ENCODE results near the gene HPSE2.

HPSE2 gene

DNA sequence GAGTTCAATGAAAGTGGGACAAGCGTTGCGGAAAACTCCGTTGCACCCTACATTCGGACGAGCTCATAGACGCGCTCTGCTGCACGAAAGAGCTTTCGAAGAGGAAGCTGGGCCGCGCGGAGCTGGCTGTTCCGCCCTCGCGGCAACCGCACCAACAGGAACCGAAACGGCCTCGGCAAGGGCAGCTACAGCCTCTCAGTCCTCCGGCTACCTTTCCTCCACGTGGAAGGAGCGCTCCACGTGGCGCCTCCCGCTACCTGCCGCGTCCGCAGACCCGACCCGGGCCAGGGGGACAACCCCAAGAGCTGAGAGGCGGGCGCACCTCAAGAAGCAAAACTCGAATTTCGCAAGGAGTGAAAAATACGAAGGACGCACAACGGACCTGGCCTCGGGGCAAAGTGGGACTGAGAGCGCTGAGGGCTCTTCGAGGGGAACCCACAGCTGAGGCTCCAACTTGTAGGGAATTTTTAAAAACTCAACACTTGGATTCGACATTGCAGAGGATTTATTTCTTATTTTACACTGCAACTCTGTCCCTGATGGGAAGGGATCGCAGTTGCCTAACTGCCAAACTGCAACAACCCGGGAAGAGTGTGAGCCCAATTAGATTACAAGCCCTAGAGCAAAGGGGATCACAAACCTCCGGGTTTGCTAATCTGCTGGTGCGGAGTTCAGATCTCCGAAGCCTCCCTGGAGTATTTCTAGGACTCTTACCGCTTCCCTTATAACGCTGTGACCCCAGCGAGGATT is 1.4 kb downstream of the HPSE2 start:
- no peaks in the 10 kb centered on the region for H3K36me3 ChIP-seq (ENCODE audit: control insufficient read depth, insufficient read depth, low read length)
- no peak overlapping the region for H3K27ac ChIP-seq (ENCODE audit: low read depth, low read length, severe bottlenecking)
- WGBS, 2 experiments (ENCODE audit: insufficient coverage in 2 of 2): 1% methylated on average over 41 to 44 of the region's 49 CpGs
- peaks cover 25% of the 10 kb centered on the region for H3K4me1 ChIP-seq (ENCODE audit: control insufficient read depth, insufficient read depth, low read length, poor library complexity, severe bottlenecking)
- peak overlapping the region; percentile 35 for H3K4me3 ChIP-seq (ENCODE audit: extremely low read depth, insufficient read depth, low read length, poor library complexity, severe bottlenecking)
- H3K9me3 ChIP-seq (ENCODE audit: control insufficient read depth, low read length): no peaks in the 10 kb centered on the region

DNA sequence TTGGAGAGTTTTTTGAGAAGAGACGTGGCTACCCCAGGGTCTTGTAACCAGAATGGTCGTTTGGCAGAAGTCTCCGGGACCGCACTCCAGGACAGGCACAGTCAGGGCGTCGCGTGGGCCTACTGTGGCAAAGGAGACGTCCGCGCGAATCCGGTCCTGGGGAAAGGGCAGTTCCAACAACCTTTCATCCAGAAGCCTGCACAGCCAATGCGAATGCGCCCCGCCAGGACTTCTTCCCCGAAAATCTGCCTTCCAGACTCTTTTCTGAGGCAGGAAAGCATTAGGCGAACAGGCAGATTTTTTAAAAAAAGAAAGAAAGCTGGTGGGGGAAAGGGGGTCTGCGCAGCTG is 2.0 kb downstream of the HPSE2 start:
- 1 to 4% methylated on average over 13 to 17 of the region's 18 CpGs for WGBS, 2 experiments (ENCODE audit: insufficient coverage in 2 of 2)
- no peaks in the 10 kb centered on the region for H3K36me3 ChIP-seq (ENCODE audit: control insufficient read depth, insufficient read depth, low read length)
- peak overlapping the region; percentile 35 for H3K4me3 ChIP-seq (ENCODE audit: extremely low read depth, insufficient read depth, low read length, poor library complexity, severe bottlenecking)
- peaks cover 25% of the 10 kb centered on the region for H3K4me1 ChIP-seq (ENCODE audit: control insufficient read depth, insufficient read depth, low read length, poor library complexity, severe bottlenecking)
- no peak overlapping the region for H3K27ac ChIP-seq (ENCODE audit: low read depth, low read length, severe bottlenecking)
- H3K9me3 ChIP-seq (ENCODE audit: control insufficient read depth, low read length): no peaks in the 10 kb centered on the region

DNA sequence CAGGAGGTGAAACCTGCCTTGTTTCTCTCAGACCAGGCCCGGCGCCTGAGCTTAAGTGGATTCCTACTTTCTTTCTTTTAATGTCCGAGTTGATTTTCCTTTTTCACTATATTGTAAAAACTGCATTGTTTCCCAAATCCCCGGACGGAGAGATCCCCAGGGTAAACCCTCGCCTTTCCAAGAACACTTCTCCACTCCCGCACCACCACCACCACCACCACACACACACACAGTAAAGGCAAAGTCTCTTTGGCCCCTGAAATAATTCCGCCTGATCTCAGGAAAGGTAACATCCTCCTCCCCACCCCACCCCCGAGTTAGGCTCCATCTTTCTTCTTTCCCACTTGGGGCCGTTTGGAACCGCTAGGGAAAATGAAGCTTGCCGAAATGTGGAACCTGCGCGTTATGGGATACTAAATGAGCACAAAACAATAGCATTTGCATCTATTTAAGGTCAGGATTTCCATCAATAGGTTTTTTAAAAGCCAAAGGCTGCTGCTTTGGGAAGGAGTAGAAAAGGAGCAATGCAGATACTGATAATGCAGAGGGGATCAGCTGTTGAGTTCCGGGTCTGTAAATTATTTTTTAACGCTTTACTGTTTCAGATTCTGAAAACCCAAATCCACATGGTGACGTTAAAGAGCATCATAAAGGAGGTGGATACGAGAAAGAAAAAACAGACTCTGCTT is 2.5 kb downstream of the HPSE2 start:
- H3K4me1 ChIP-seq (ENCODE audit: control insufficient read depth, insufficient read depth, low read length, poor library complexity, severe bottlenecking): peaks cover 25% of the 10 kb centered on the region
- no peak overlapping the region for H3K27ac ChIP-seq (ENCODE audit: low read depth, low read length, severe bottlenecking)
- H3K9me3 ChIP-seq (ENCODE audit: control insufficient read depth, low read length): no peaks in the 10 kb centered on the region
- H3K4me3 ChIP-seq (ENCODE audit: extremely low read depth, insufficient read depth, low read length, poor library complexity, severe bottlenecking): peak overlapping the region; percentile 31
- H3K36me3 ChIP-seq (ENCODE audit: control insufficient read depth, insufficient read depth, low read length): no peaks in the 10 kb centered on the region
- 4 to 9% methylated on average over 9 to 15 of the region's 18 CpGs for WGBS, 2 experiments (ENCODE audit: insufficient coverage in 2 of 2)

DNA sequence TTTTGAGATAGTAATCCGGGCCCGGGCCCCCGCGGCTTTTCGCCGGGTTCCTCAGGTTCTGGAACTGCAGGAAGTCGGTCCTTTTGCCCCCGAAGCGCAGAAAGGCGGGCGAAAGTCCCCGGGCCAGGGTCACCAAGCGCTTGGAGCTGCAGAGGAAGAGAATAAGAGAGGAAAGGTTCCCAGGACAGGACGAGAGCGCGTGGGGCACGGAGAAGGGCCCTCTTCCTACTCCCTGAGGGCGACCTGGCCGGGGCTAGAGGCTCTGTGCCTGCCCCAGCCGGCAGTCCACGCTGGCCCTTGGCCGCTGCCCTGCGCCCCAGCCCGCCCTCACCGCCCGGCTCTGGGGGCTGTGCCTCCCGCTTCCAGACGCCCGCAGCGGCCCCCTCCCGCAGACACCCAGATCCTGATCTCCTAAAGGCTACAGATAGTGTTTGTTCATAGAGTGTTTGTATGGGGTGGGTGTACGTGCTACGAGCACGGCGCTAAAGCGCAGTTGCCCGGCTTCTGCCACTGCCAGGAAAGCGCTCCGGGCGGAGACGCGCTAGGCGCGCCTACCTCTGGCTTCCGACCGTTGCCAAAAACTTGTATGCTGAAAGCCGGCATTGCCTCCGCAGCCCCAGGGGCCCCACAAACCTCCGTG is 3.2 kb downstream of the HPSE2 start:
- H3K4me1 ChIP-seq (ENCODE audit: control insufficient read depth, insufficient read depth, low read length, poor library complexity, severe bottlenecking): peaks cover 25% of the 10 kb centered on the region
- 1% methylated on average over 24 to 29 of the region's 49 CpGs for WGBS, 2 experiments (ENCODE audit: insufficient coverage in 2 of 2)
- no peak overlapping the region for H3K27ac ChIP-seq (ENCODE audit: low read depth, low read length, severe bottlenecking)
- no peaks in the 10 kb centered on the region for H3K9me3 ChIP-seq (ENCODE audit: control insufficient read depth, low read length)
- H3K36me3 ChIP-seq (ENCODE audit: control insufficient read depth, insufficient read depth, low read length): no peaks in the 10 kb centered on the region
- peak overlapping the region; percentile 31 for H3K4me3 ChIP-seq (ENCODE audit: extremely low read depth, insufficient read depth, low read length, poor library complexity, severe bottlenecking)

DNA sequence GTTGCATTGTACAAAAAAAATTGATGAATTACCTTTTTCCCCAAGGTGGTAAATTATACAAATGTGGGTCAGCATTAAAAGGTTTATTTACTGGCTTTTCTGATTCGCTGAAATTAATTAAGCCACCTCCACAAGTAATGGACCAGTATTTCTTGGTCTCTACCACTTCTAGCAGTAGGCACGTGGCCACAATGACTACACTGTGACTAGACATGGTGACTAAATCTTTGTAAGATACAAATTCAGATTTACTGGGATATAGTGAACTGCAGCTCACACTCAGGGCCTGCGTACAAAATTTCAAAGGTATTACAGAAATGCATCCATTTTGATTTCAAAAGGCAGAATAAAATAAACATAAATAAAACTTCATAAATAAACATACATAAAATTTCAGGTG is 10.9 kb downstream of the HPSE2 start:
- Histone ChIP-seq H3K4me1 (ENCODE audit: control insufficient read depth, insufficient read depth, low read length, poor library complexity, severe bottlenecking) (no peaks in the 10 kb centered on the region), H3K9me3 (ENCODE audit: control insufficient read depth, low read length) (no peaks in the 10 kb centered on the region), H3K27ac (ENCODE audit: low read depth, low read length, severe bottlenecking) (no peak overlapping the region), H3K4me3 (ENCODE audit: extremely low read depth, insufficient read depth, low read length, poor library complexity, severe bottlenecking) (no peak overlapping the region), H3K36me3 (ENCODE audit: control insufficient read depth, insufficient read depth, low read length) (no peaks in the 10 kb centered on the region)
- WGBS, 2 experiments (ENCODE audit: insufficient coverage in 2 of 2): 67% methylated on average over 1 of the region's 3 CpGs; no CpG with 5 or more reads in 1 of the 2 experiments

DNA sequence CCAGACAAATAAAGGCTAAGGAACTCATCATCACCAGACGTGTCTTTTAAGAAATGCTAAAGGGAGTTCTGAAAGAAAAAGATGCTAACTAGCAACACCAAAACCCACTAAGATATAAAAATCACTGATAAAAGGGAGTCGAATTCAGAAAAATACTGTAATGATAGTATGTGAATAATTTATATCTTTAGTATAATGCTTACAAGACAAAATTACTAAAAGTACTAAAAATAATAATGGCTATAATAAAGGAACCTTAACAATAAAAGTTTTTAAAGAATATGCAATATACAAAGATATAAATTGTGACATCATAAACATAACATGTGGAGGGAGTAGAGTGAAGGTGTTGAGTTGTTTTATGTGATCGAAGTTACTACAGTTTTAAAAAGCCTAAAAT is 28.3 kb downstream of the HPSE2 start:
- no peak overlapping the region for H3K4me3 ChIP-seq (ENCODE audit: extremely low read depth, insufficient read depth, low read length, poor library complexity, severe bottlenecking)
- H3K9me3 ChIP-seq (ENCODE audit: control insufficient read depth, low read length): no peaks in the 10 kb centered on the region
- no peak overlapping the region for H3K27ac ChIP-seq (ENCODE audit: low read depth, low read length, severe bottlenecking)
- no CpG with 5 or more reads among the region's 3 CpGs for WGBS, 2 experiments (ENCODE audit: insufficient coverage in 2 of 2)
- no peaks in the 10 kb centered on the region for H3K36me3 ChIP-seq (ENCODE audit: control insufficient read depth, insufficient read depth, low read length)
- no peaks in the 10 kb centered on the region for H3K4me1 ChIP-seq (ENCODE audit: control insufficient read depth, insufficient read depth, low read length, poor library complexity, severe bottlenecking)

DNA sequence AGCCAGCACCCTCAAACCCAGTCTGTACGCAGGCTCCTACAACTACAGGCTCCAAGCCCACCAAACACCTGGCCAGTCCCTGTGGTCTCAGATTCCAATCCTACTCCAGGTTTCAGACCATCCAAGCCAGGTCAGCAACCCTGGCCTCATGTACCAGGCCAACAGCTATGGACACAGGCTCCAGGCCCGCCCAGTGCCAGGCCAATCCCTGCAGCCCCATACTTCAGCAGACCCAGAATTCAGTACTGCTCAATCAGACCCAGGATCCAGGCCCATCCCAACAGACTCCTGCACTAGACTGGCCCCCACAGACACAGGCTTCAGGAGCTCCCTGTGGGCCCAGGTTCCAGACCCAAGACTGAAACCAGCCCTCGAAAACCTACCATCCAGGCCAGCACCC is 32.3 kb downstream of the HPSE2 start:
- H3K27ac ChIP-seq (ENCODE audit: low read depth, low read length, severe bottlenecking): no peak overlapping the region
- no peaks in the 10 kb centered on the region for H3K36me3 ChIP-seq (ENCODE audit: control insufficient read depth, insufficient read depth, low read length)
- 92% methylated on average over 2 to 3 of the region's 3 CpGs for WGBS, 2 experiments (ENCODE audit: insufficient coverage in 2 of 2)
- no peaks in the 10 kb centered on the region for H3K4me1 ChIP-seq (ENCODE audit: control insufficient read depth, insufficient read depth, low read length, poor library complexity, severe bottlenecking)
- H3K9me3 ChIP-seq (ENCODE audit: control insufficient read depth, low read length): no peaks in the 10 kb centered on the region
- H3K4me3 ChIP-seq (ENCODE audit: extremely low read depth, insufficient read depth, low read length, poor library complexity, severe bottlenecking): no peak overlapping the region

DNA sequence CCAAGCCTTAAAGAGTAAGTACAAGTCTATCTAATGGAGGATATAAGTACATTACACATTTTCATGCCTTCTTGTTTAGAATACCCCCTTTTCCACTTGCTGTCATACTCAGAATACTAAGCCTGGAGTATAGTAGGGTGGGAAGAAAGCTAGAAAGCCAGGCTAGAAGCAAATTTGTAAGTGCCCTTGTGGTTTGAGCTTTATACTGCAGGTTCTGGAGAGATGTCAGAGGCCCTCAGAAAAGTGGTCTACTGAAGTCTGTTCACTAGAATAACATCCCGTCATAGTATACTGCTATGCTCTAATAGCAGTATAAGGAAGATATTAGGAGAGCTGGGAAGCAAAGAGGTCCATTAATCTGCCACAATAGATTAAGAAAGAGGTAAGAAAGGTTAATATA is 62.7 kb downstream of the HPSE2 start:
- H3K27ac ChIP-seq (ENCODE audit: low read depth, low read length, severe bottlenecking): no peak overlapping the region
- no CpG with 5 or more reads among the region's 1 CpG for WGBS, 2 experiments (ENCODE audit: insufficient coverage in 2 of 2)
- no peaks in the 10 kb centered on the region for H3K9me3 ChIP-seq (ENCODE audit: control insufficient read depth, low read length)
- H3K4me1 ChIP-seq (ENCODE audit: control insufficient read depth, insufficient read depth, low read length, poor library complexity, severe bottlenecking): no peaks in the 10 kb centered on the region
- no peaks in the 10 kb centered on the region for H3K36me3 ChIP-seq (ENCODE audit: control insufficient read depth, insufficient read depth, low read length)
- H3K4me3 ChIP-seq (ENCODE audit: extremely low read depth, insufficient read depth, low read length, poor library complexity, severe bottlenecking): no peak overlapping the region

DNA sequence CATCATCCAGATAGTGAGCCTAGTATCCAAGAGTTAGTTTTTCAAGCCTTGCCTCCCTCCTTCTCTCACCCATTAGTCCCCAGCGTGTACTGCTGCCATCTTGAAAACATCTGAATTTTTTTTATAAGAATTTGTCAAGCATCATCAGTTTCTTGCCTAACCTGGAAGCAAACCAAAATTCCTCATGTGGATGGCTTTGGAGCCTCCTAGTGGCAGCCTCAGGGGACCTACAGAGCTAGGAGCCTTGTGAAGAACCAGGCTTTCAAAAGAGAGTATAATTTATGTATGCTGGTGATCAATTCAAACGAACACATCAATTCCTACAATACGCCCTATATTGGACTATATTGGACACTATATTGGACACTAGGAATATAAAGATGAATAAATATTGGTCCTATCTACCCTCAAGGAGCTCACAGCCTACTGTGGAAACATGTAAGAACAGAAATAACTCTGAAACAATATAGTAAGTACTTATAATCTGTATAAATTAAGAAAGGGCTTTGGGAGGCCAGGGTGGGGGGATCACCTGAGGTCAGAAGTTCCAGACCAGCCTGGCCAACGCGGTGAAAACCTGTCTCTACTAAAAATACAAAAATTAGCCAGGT is 63.4 kb downstream of the HPSE2 start:
- no peaks in the 10 kb centered on the region for H3K4me1 ChIP-seq (ENCODE audit: control insufficient read depth, insufficient read depth, low read length, poor library complexity, severe bottlenecking)
- H3K27ac ChIP-seq (ENCODE audit: low read depth, low read length, severe bottlenecking): no peak overlapping the region
- 36% methylated on average over 2 of the region's 5 CpGs; no CpG with 5 or more reads in 1 of the 2 experiments for WGBS, 2 experiments (ENCODE audit: insufficient coverage in 2 of 2)
- no peak overlapping the region for H3K4me3 ChIP-seq (ENCODE audit: extremely low read depth, insufficient read depth, low read length, poor library complexity, severe bottlenecking)
- H3K36me3 ChIP-seq (ENCODE audit: control insufficient read depth, insufficient read depth, low read length): no peaks in the 10 kb centered on the region
- no peaks in the 10 kb centered on the region for H3K9me3 ChIP-seq (ENCODE audit: control insufficient read depth, low read length)

DNA sequence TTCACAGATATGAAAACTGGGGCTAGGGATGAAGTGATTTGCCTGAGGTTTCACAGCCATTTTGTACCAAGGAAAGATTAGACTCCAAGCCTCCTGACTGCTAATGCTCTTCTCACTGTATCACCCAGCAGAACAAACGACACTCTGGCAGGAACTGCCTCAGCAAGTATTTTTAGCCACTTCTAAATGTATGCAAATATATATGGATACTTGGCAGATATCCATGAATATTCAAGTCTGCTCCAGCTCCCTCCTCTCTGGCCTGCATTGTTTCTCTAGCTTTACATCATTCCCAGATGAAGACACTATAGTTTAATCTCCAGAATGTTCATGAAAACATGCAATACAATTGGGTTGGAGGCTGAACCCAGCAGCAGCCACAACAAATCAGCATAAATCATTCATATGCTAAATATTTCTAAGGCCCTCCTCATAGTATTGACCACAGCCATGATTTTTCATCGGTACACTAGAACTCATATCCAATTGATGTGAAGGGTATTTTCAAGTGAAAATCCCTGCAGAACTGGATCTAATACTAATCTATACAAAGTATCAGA is 65.5 kb downstream of the HPSE2 start:
- no peaks in the 10 kb centered on the region for H3K36me3 ChIP-seq (ENCODE audit: control insufficient read depth, insufficient read depth, low read length)
- H3K9me3 ChIP-seq (ENCODE audit: control insufficient read depth, low read length): no peaks in the 10 kb centered on the region
- H3K4me3 ChIP-seq (ENCODE audit: extremely low read depth, insufficient read depth, low read length, poor library complexity, severe bottlenecking): no peak overlapping the region
- no CpG with 5 or more reads among the region's 2 CpGs for WGBS, 2 experiments (ENCODE audit: insufficient coverage in 2 of 2)
- H3K27ac ChIP-seq (ENCODE audit: low read depth, low read length, severe bottlenecking): no peak overlapping the region
- H3K4me1 ChIP-seq (ENCODE audit: control insufficient read depth, insufficient read depth, low read length, poor library complexity, severe bottlenecking): no peaks in the 10 kb centered on the region

All from mesodermal cell (in vitro differentiated cells).